ENCODE data around the gene BAIAP2.

- TF ChIP-seq CTCF (conservative IDR thresholded peaks at IDR 0.05; ENCODE audit: low read length) (no peak), EZH2phosphoT487 (IDR thresholded peaks at IDR 0.05; ENCODE audit: borderline replicate concordance) (no peak)
Observed at GRCh38 chr17:81165246-81166032, 130.5 kb downstream of the BAIAP2 start, which contains the start of gene PVALEF.

Measured in Loucy (cell line).